ENCODE data around the gene RCOR1.

Gene RCOR1

GRCh38 chr14:102728501-102728900, 136.1 kb downstream of the RCOR1 start:
- no peak for DNase-seq

GRCh38 chr14:102729268-102729667, 136.8 kb downstream of the RCOR1 start:
- DNase-seq: no peak

DNA sequence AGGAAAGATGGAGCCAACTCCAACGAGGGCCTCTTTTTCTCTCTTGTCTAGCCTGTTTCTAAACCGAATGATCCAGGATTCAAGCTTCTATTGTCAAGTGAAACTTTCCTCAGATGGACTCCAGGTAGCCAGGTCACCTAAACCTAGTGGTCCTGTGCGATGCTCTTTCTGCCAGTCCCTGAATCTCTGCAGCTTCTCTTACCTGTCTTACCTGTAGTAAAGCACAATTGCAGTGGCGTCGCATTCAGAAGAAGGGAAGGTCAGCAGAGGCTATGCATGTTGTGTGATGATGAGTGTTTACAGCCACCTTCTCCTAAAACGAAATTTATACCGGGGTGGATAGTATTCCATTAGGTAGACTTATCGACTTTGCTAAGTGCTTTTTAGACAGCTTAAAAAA, 137.4 kb downstream of the RCOR1 start:
- no peak for DNase-seq

DNA sequence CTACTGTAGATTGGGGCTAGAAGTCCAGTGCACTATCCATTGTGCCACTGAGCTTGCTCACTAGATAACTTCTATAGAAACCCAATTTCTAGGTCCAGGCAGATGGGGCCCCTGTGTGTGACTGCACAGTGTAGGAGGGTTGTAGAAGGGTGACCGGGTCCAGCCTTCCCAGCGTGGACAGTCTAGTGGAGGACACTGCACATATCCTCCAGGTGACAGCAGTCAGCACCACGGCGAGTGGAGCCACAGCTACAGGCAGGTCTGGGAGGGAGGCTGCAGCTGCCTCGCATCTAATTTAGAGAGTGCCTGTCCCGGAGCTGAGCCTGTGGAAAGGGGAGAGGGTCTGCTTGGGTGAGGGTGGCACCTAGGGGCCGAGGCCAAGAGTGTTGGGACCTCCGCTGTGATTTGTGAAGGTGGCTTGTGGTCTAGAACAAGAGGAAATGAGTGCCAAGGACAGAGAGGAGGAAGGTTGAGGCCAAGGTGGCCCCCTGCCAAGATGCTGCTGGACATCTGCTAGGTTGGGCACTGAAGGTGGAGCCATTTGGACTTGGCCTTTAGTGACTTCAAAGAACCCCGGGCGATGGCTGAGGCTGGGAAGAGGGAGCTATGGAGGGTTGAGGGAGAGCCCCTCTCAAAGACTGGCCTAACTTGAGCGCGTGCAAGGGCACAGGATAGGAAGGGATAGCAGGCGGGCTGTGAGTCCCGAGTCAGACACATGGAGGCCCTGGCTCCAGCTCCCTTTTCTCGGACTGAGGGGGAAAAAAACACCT, 138.8 kb downstream of the RCOR1 start:
- no peak for DNase-seq

DNA sequence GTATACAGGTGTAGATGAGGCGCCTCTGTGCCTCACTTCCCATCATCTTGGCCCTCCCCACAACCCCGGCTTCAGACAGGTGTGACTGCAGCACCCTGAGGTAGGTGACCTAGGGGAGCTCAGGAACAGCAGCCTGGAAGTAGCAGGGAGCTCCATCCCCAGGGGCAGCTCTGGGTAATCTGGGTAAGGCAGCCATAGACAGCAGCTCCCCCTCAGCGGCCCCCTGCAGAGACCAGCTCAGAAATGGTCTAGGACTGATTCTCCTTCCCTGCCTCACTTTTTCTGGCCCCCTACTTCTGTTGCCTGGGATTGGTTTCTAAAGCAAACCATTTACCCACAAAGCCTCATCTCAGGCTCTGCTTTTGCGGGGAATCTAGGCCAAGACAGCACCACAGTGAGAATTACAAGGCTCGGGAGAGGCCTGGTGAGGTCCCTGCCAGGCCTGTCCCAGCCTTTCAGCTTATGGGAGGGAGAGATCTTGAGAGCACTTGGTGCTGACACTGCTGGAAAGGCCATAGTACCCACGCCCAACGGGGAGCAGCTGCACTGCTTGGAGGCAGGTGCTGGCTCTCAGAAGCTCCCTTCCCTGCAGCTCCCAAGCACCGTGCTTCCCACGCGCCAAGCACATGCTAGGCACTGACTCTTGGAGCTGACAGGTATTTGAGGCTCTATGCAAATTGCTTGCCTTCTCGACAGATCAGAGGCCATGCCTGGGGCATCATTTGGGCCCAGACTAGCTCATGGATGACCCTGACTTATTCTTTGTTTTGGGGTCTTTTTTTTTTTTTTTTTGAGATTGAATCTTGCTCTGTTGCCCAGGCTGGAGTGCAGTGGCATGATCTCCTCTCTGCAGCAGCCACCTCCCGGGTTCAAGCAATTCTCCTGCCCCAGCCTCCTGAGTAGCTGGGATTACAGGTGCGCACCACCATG, 139.7 kb downstream of the RCOR1 start:
- no peak for DNase-seq

- DNase-seq: no peak
These were observed 140.5 kb downstream of the RCOR1 start for GRCh38 chr14:102732924-102733323.

DNA sequence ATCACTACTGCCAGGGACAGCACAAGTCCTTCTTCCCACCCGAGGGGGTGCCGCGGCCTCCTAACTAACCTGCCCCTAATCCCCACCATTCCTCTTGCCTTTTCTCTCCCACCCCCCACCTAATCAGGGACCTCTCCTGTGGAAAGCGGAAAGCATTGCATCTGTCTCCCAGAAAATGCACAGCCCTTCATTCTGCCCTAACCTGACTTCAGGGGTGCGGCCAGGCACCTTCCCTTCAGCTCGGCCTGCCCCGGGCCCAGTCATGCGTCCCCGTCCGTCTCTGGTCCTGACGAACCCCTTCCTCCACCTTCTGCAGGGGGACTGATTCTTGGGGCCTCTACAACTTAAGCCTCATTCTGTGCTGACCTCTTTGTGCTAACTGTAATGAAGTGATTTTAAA, 140.9 kb downstream of the RCOR1 start:
- DNase-seq: no peak

DNA sequence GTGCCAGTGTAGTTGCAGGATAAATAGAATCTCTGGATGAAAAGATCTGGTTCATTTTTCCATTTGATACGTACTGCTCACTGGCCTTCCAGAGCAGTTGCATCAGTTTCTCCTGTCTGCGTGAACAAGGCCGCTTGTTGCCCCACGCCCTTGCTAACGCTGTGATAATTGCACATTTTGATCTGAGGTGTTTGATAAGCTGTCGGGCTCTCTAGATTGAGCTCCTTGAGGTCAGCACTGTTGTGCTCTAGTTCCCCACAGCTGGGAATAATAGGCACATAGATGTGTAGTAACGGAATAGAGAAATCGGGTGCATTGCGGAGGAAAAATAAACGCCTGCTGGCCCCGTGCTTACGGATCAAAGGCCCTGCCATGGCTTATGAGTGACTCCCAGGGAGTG, 142.0 kb downstream of the RCOR1 start:
- no peak for DNase-seq

- no peak for DNase-seq
These were observed 144.5 kb downstream of the RCOR1 start for GRCh38 chr14:102736956-102737355.

- DNase-seq: no peak
These were observed 145.2 kb downstream of the RCOR1 start for GRCh38 chr14:102737402-102738372.

GRCh38 chr14:102738373-102739189, 146.1 kb downstream of the RCOR1 start:
- no peak for DNase-seq

DNA sequence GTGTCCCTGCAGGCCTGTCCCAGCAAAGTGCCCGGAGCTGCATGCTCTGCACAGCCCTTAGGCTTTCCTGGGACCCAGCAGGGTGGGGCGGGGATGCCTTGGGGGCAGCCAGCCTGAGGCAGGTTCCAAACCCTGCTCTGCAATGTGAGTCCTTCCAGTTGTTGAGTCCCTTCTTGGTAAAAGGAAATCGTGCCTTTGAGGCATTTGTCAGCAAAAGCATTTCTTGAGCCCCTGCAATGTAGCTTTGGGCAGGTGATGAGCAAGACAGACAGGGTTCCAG, 146.7 kb downstream of the RCOR1 start:
- no peak for DNase-seq

DNA sequence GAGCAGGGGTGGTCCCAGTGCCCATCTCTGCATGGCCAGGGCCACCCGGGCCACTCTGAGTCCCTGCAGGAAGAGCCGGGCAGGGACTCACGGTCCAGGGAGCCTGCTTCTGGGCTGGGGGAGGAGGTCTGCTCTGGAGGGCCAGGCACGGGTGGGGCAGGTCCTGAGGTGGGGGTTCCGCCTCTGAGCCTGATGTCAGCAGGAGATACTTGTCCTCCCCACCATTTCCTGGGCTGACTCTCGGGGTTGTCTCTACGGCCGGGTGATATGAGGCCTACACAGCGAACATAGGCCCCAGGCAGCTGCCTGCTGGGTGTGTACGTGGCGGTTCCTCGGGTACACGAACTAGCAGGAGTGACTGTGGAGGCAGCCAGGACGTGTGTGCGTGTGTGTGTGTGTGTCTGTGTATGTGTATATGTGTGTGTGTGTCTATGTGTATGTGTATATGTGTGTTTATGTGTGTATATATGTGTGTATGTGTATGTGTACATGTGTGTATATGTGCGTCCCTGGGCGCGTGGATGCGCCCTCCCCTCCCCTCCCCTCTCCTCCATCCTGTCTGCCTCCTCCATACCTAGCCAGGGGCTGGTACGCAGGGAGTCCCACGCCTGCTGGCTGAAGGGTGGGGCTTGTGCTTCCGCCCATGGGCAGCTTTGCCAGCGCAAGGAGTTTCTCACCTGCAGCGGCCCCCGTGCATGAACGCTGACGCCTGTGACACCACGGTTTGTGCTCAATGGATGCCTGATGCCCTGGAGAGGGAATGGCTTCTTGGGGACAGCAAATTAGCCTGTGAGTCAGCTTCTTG, 154.4 kb downstream of the RCOR1 start:
- no peak for DNase-seq

DNA sequence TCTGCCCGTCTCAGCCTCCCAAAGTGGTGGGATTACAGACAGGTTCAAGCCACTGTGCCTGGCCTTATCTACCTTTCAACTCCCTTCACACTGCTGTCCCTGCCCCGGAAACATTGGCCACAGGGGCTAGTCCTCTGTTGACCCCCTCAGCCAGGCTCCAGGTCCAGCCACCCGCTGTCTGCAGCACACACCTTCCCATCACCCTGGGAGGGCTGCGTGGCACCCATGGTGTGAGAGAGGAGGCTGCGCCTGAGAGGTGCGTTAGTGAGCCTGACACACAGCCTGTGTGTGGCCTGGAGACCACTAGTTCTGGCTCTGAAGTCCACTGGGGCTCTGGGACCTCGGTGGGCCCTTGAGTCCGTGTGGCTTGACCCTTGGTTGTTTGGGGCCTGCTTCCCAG, 156.4 kb downstream of the RCOR1 start:
- DNase-seq: no peak

- no peak for DNase-seq
These were observed 157.2 kb downstream of the RCOR1 start for GRCh38 chr14:102749393-102750305.

DNA sequence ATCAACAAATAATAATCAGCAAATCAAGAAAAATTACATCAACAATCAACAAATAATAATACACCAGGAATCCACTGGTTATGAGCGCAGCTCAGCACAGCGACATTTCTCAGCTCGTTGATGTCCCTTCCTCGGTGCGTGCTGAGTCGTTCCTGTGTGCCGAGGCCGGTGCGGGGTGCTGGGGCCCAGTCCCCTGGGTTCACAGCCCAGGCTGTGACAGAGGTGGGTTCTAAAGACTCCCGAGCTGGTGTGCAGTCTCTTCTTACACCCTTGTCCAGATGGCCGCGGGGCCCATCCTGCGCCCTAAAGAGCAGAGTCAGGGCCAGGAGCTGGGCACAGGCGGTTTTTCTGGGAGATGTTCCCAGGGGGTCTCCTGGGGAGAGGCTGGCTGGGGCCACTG, 157.9 kb downstream of the RCOR1 start:
- DNase-seq: no peak

GRCh38 chr14:102751088-102751487, 158.6 kb downstream of the RCOR1 start:
- DNase-seq: no peak

- no peak for DNase-seq
These were observed 159.9 kb downstream of the RCOR1 start for GRCh38 chr14:102752239-102752847.

- DNase-seq: no peak
These were observed 162.2 kb downstream of the RCOR1 start for GRCh38 chr14:102754370-102755262.

Measured in AML-193 (cell line).